Small intestine (tissue), 7 donors: ENCODE data around the gene SLC26A11. TPM values are rescaled to one million over a fixed set of nuclear protein-coding genes. Genes with fewer than 3 reads are reported as not detected.

Source experiments
- DNase-seq, 2 donors: peaks; one replicate each; pipeline versions ENCODE4 v3.0.0 to v3.0.0-alpha.2; 2013
- FAIRE-seq: peaks from 2 replicates; lab custom pipeline; 2012; peaks lifted over from hg19 to GRCh38; lab: Jason Lieb, UNC
- H3K27ac ChIP-seq, 3 donors: one replicate each; pipeline ENCODE4 v1.5.1; 2013; ENCODE audit warnings: low read length in 2 of 3, mild to moderate bottlenecking in 2 of 3, control low read depth in 1 of 3, inconsistent platforms in 1 of 3, low read depth in 1 of 3, moderate library complexity in 1 of 3
- H3K27me3 ChIP-seq, 3 donors: one replicate each; pipeline ENCODE4 v1.6.1; 2013; ENCODE audit warnings: low read length in 3 of 3, inconsistent platforms in 1 of 3; ENCODE audit not compliant: control insufficient read depth in 3 of 3, insufficient read depth in 3 of 3
- H3K36me3 ChIP-seq, 3 donors: one replicate each; pipeline ENCODE4 v1.6.1; 2013; ENCODE audit warnings: low read length in 3 of 3, inconsistent platforms in 1 of 3, low read depth in 1 of 3, mild to moderate bottlenecking in 1 of 3, moderate library complexity in 1 of 3; ENCODE audit not compliant: control insufficient read depth in 3 of 3, insufficient read depth in 2 of 3
- H3K4me1 ChIP-seq, 3 donors: one replicate each; pipeline ENCODE4 v1.6.1; 2013; ENCODE audit warnings: low read length in 2 of 3, inconsistent platforms in 1 of 3, low read depth in 1 of 3, mild to moderate bottlenecking in 1 of 3, moderate library complexity in 1 of 3; ENCODE audit not compliant: control insufficient read depth in 3 of 3, insufficient read depth in 2 of 3
- H3K4me3 ChIP-seq, 3 donors: one replicate each; pipeline ENCODE4 v1.5.1; 2013; ENCODE audit warnings: low read length in 3 of 3, control low read depth in 1 of 3, inconsistent platforms in 1 of 3, low read depth in 1 of 3, mild to moderate bottlenecking in 1 of 3, moderate library complexity in 1 of 3
- H3K9me3 ChIP-seq, 2 donors: one replicate each; pipeline ENCODE4 v1.6.1; 2013; ENCODE audit warnings: low read depth in 1 of 2, low read length in 1 of 2; ENCODE audit not compliant: control insufficient read depth in 2 of 2, insufficient read depth in 1 of 2
- whole genome bisulfite sequencing, 3 donors: extraction: QIAGEN DNeasy Blood & Tissue Kit; methylation state at CpG; one replicate each; pipeline ENCODE4 v1.1.7; 2013; 5-methylcytosine and 5-hydroxymethylcytosine counted together
- polyA plus RNA-seq, 4 donors: library from polyadenylated mRNA; stranded (reverse) in 3 of 4; unstranded in 1 of 4; fragments of 200-250 nt in 3 of 4; fragments of 120-200 nt in 1 of 4; gene quantifications; one replicate each; pipeline versions ENCODE4 v1.2.1 to v1.2.3, GENCODE V29; 2013
- donor health status: healthy with polysubstance abuse.
- donor health status: control.
- donor health status: control.
- donor health status: Bipolar disorder and iron deficiency.
- donor health status: healthy.

The SLC26A11 gene
- polyA plus RNA-seq, 4 donors = 7.3 to 63.2 (median 8.4) TPM

- Histone ChIP-seq H3K27ac (no peak overlapping the region), H3K27me3 (no peaks in the 10 kb centered on the region), H3K4me1 (peaks cover 2 to 19% (median 3%) of the 10 kb centered on the region in 3 donors), H3K9me3 (no peaks in the 10 kb centered on the region), H3K36me3 (peaks cover 4 to 74% (median 7%) of the 10 kb centered on the region in 3 donors), H3K4me3 (no peak overlapping the region)
- FAIRE-seq (no peak), DNase-seq (no peak)
- 97 to 98% (median 97%) methylated on average over 39 to 40 of the region's 40 CpGs for WGBS, 3 donors
Observed at GRCh38 chr17:80216473-80217456, 3.5 kb upstream of the SLC26A11 start.

- no peak for FAIRE-seq
- Histone ChIP-seq H3K9me3 (no peaks in the 10 kb centered on the region), H3K27me3 (no peaks in the 10 kb centered on the region), H3K4me3 (no peak overlapping the region), H3K4me1 (peaks cover 2 to 25% (median 3%) of the 10 kb centered on the region in 3 donors), H3K36me3 (peaks cover 2 to 71% (median 4%) of the 10 kb centered on the region in 3 donors), H3K27ac (no peak overlapping the region)
- DNase-seq = peak in 1 of 2 donors; percentile 44
- 75 to 88% (median 78%) methylated on average over 13 of the region's 13 CpGs for WGBS, 3 donors
Observed at GRCh38 chr17:80217703-80218362, 2.4 kb upstream of the SLC26A11 start.

- H3K9me3 ChIP-seq = no peaks in the 10 kb centered on the region
- no peaks in the 10 kb centered on the region for H3K27me3 ChIP-seq
- no peak overlapping the region for H3K4me3 ChIP-seq
- DNase-seq (no peak), FAIRE-seq (no peak)
- H3K4me1 ChIP-seq = peaks cover 2 to 25% (median 3%) of the 10 kb centered on the region in 3 donors
- peaks cover 2 to 71% (median 4%) of the 10 kb centered on the region in 3 donors for H3K36me3 ChIP-seq
- no peak overlapping the region for H3K27ac ChIP-seq
- WGBS, 3 donors = 85 to 93% (median 91%) methylated on average over 7 of the region's 7 CpGs
Observed at GRCh38 chr17:80218391-80218790, 1.8 kb upstream of the SLC26A11 start.

- 26 to 35% (median 29%) methylated on average over 15 of the region's 15 CpGs for WGBS, 3 donors
- no peak for FAIRE-seq
- Histone ChIP-seq H3K27me3 (no peaks in the 10 kb centered on the region), H3K9me3 (no peaks in the 10 kb centered on the region), H3K4me1 (peaks cover 2 to 25% (median 3%) of the 10 kb centered on the region in 3 donors), H3K27ac (peak overlapping the region; percentile 63 to 94 (median 92)), H3K4me3 (peak overlapping the region; percentile 88 to 92 (median 90)), H3K36me3 (peaks cover 0 to 69% (median 2%) of the 10 kb centered on the region in 3 donors)
- peak; percentile 81 to 87 for DNase-seq
Observed at GRCh38 chr17:80219013-80219762, 1.0 kb upstream of the SLC26A11 start.

GRCh38 chr17:80219763-80220053 lies 519 bp upstream of the SLC26A11 start:
- 0 to 3% (median 1%) methylated on average over 5 of the region's 5 CpGs for WGBS, 3 donors
- Histone ChIP-seq H3K4me1 (peaks cover 2 to 25% (median 3%) of the 10 kb centered on the region in 3 donors), H3K9me3 (no peaks in the 10 kb centered on the region), H3K27me3 (no peaks in the 10 kb centered on the region), H3K27ac (peak overlapping the region; percentile 63 to 94 (median 92)), H3K36me3 (peaks cover 0 to 69% (median 0%) of the 10 kb centered on the region in 3 donors), H3K4me3 (peak overlapping the region; percentile 88 to 92 (median 90))
- DNase-seq (no peak), FAIRE-seq (no peak)

GRCh38 chr17:80220736-80221215 lies 549 bp downstream of the SLC26A11 start:
- FAIRE-seq = no peak
- Histone ChIP-seq H3K27ac (peak overlapping the region in 1 of 3 donors; percentile 94), H3K4me3 (peak overlapping the region; percentile 88 to 92 (median 90)), H3K36me3 (peaks cover 0 to 69% (median 0%) of the 10 kb centered on the region in 3 donors), H3K9me3 (no peaks in the 10 kb centered on the region), H3K27me3 (no peaks in the 10 kb centered on the region), H3K4me1 (peaks cover 2 to 25% (median 3%) of the 10 kb centered on the region in 3 donors)
- 6 to 11% (median 10%) methylated on average over 29 to 41 of the region's 41 CpGs for WGBS, 3 donors
- DNase-seq = peak; percentile 3 to 67

- peak overlapping the region in 2 of 3 donors; percentile 88 to 90 for H3K4me3 ChIP-seq
- H3K36me3 ChIP-seq = peaks cover 0 to 70% (median 0%) of the 10 kb centered on the region in 3 donors
- 82 to 86% (median 84%) methylated on average over 26 to 29 of the region's 29 CpGs for WGBS, 3 donors
- H3K9me3 ChIP-seq = no peaks in the 10 kb centered on the region
- no peak for FAIRE-seq
- DNase-seq = peak in 1 of 2 donors; percentile 92
- H3K27me3 ChIP-seq = no peaks in the 10 kb centered on the region
- peak overlapping the region in 1 of 3 donors; percentile 94 for H3K27ac ChIP-seq
- peaks cover 2 to 25% (median 3%) of the 10 kb centered on the region in 3 donors for H3K4me1 ChIP-seq
Observed at GRCh38 chr17:80221351-80222105, 1.3 kb downstream of the SLC26A11 start.
